Measurements from ENCODE around the gene MAIP1.

The MAIP1 gene

DNA sequence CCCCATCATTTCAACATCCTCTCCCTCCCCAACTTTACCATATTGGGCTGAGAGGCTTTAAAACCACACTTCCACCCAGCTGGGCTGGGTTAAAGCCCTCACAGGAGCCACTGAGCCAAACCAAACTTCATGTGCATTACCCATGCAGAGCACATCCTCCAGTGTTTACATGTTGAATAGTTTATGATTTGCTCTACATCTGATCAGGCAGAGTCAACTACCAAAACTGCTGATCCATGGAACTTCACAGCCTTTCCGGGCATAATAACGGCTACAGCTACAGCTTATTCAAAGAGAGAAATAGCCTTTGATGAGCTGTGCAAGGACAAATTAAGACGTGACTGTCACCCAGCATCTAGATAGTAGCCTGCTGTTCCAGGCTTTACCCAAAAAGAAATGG lies 39.0 kb downstream of the MAIP1 start:
- DNase-seq = no peak

DNA sequence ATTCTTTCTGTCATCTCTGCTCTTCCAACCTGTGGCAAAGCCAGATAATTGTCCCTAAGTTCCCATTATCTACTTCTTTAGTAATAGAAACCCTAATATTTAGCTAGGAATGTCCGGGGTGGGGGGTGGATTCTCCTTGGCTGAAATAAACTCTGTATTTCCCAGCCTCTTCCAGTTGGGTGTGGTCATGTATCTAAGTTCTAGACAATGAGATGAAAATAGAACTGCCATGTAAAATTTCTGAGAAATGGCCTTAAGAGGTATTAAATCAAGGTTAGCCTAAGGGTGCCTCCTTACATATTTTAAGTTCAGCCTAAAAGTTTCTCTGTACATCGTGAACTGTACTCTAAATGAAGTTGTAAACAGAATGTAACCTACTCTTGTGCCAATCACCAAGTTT lies 39.5 kb downstream of the MAIP1 start:
- DNase-seq = no peak

DNA sequence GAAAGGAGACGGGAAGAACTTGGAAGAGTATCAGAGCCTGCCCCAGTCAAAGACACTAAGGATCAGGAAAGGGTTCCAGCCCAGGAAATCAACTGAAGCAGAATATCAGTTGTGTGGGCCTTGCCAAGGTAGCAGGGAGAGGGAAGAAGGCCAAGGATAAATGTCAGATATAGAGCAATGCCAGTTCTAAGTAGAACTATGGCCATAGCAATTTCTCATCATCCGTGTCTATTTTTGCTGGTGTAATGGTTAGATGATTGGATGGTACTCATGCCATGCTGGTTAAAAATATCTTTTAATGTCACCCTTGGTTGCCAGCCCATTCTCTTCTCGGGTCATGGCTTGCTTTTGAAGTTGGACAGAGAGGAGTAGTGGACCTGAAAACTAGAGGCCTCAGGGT lies 41.9 kb downstream of the MAIP1 start:
- no peak for DNase-seq

DNA sequence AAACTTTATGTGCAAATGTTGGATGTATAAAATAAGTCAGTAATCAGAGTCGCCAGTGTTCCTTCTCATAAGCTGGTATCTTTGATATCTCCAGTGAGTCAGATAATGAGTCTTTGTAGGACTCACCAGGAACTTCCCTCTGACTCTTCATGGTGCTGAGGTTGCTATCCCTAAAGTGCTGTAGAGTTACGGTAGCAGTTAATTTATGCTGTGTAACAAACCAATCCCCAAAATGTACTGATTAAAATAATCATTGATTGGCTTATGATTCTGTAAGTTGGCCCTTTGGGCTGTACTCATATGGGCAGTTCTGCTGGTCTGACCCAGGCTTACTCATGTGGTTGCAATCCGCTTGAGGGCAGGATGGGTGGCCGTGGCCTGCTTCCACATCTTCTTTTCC lies 43.8 kb downstream of the MAIP1 start:
- no peak for DNase-seq

DNA sequence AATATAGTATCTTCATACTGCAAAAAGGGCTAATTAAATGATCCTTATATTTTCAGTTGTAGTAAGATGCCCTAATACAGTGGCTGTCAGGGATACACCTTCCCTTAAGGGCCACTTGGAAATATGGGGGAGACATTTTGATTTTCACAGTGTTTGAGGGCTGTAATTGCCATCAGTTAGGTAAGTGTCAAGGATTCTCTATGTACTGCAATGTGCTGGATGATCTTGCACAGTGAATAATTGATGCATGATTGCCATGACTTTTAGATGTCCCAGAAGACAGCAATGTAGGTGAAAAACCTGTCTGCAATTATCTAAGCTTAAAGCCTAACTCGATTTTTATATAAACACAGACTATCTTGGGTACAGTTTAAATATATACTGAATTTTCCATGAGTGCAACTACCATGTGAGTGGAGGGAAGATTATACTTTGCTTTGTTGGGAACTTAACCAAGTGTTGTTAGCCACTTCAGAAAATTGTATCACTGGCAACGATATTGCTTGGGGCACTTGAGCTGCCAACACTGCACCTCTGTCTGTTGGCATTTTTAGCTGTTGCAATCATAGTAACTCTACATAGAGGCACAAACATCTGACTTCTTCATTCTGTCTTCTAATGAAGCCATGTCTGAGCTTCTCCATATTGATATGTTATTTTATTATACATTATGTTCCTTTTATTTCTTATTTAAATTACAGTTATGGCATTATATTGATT lies 45.2 kb downstream of the MAIP1 start:
- DNase-seq = no peak

DNA sequence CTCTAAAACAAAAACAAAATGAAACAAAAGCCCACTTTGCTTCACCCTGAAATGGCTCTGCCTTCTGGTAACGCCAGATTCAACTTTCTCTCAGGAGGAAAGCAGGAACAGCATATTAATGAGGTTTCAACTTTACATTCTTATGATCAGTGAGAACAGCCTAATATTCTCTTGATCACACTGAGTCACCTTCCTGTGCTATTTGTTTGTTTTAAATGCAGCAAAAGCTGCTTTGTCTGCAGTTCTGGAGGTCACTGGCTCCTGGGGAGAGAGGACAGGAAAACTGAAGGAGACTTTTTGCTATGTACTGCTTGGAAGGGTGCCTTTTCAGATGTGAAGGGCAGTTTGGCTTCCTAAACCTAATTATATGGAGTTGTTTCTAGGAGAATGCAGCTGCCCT lies 48.1 kb downstream of the MAIP1 start:
- DNase-seq = no peak

DNA sequence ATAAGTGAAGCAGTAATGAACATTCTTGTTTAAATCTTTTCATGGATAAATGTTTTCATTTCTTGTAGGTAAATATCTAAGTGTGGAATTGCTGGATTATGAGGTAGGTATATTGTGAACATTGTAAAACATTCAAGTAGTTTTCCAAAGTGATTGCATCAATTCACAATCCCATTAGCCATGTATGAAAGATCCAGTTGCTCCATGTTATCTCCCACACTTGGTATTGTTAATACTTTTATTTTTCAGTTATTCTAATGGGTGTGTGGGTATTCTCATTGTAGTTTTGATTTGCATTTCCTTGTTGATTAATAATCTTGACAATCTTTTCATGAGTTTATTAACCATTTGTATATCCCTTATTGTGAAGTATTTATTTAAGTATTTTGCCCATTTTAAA lies 50.3 kb downstream of the MAIP1 start:
- no peak for DNase-seq

DNA sequence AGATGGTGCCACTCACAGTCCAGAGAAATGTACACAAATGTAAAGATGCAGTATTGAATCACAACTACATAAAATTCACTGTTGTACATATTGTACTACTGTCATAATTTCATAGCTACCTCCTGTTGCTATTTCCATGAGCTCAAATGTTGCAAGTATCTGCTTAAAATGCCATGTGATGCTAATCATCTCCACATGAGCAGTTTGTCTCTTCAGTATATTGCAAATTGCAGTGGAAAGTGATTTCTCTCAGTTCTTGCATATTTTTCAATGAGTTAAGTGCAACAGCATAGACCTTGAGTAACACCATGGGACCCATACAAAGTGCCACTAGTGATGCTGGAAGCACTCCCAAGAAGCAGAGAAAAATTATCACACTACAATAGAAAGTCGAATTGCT lies 51.9 kb downstream of the MAIP1 start:
- DNase-seq = no peak

DNA sequence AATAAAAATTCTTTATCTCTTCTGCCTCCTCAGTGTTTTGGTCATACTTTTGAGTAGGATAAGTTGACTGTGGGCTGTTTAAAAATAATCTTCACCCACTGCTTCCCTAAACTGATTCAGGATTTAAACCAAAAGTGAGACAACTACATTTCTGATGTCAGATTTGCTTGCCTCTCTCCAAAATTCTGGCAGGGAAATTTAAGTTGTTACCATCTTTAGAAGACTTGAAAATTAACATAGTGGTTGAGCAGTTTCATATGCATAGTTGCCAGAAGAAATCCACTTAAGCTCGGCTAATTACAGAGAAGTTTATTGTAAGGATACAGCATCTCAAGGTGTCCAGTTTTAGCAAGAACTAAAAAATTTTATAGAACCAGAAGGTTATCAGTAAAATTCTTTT lies 57.0 kb downstream of the MAIP1 start:
- no peak for DNase-seq
